Renal cortex interstitium (tissue), 11 donors: Measurements from ENCODE around the gene LCP1. TPM values are rescaled to one million over a fixed set of nuclear protein-coding genes. Genes with fewer than 3 reads are reported as not detected.

Experiments used
- DNase-seq, 11 donors: peaks; one replicate each; pipeline ENCODE4 v3.0.0-alpha.2; 2013; ENCODE audit warnings: low read depth in 9 of 11, low spot score in 4 of 11; ENCODE audit errors: extremely low read depth in 1 of 11
- polyA plus RNA-seq, 3 donors: library from polyadenylated mRNA; unstranded; fragments of 120-200 nt; gene quantifications; one replicate each; pipeline ENCODE4 v1.2.1, GENCODE V29; 2013; ENCODE audit not compliant: insufficient read length in 3 of 3

Gene LCP1
- polyA plus RNA-seq, 3 donors, result 8.7 to 11.5 (median 9.7) TPM

DNA sequence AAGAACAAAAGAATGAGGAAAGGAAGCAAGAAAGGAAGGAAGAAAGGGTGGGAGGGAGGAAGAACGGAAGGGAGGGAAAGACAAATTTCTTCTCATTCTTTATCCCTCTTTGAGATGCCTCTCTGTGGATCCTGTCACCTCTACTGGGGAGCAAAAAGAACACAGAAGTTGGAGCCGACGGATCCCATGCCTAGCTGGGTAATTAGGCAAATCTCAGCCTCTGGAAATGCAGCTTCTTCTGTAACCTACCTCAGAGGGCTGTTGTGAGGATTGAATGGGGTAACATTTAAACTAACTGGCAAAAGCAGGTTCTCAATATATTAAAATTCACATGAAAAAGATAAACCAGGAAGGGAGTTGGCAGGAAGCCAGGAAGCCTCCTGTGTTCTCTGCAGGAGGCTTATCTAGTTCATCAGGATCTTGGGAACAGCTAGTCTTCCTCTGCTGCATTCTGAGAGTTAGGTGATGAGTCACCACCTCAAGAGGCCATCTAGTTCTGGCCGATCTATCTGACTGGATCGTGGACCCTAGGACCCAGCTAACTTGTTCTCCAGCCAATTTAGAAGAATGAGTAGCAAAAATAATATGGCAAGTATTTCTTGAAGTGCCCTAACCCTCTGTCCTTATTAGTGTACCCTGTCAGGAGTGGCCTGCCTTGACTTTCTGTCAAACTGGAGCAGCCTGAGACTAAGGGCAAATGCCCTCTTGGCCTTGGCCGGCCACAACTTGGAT lies 61.9 kb downstream of the LCP1 start:
- no peak for DNase-seq

DNA sequence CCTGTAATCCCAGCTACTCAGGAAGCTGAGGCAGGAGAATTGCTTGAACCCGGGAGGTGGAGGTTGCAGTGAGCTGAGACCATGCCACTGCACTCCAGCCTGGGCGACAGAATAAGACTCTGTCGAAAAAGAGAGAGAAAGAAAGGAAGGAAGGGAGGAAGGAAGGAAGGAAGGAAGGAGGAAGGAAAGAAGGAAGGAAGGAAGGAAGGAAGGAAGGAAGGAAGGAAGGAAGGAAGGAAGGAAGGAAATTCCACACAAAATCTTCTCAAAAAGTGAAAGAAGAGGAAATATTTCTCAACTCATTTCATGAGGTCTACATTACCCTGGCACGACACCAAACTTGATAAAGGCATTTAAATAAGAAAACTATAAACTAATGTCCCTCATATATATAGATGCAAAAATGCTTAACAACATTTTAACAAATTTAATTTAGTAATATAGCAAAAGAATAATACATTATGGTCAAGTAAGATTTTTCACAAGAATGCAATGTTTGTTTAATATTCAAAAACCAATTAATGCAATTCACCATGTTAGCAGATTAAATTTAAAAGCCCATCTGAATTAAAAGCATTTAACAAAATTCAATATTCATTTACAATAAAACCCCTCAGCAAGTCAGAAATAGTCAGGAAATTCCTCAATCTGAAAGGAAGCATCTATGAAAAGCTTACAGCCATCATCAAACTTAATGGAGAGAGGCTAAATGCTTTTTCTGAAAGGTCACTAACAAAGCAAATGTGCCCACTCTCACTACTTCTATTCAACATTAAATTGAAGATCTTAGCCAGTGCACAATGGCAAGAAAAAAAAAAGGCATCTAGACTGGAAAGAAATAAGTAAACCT lies 65.1 kb downstream of the LCP1 start:
- no peak for DNase-seq

DNA sequence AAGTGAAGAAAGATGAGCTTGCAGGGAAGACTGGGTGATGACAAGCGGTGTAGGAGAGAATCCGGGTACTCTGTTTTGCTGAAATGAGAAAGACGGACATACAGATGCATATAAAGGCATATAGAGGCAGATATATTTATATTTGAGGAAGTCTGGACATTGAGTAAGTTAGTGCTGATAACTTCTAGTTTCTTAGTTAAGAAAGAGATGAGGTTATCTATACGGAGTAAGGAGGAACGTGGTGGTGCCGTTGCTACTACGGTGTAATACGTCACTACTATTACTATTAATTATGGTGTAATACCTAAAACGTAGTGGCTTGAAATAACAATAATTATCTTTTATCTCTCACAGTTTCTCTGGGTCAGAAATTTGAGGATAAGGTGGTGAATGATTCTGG lies 67.4 kb downstream of the LCP1 start:
- DNase-seq, result no peak

DNA sequence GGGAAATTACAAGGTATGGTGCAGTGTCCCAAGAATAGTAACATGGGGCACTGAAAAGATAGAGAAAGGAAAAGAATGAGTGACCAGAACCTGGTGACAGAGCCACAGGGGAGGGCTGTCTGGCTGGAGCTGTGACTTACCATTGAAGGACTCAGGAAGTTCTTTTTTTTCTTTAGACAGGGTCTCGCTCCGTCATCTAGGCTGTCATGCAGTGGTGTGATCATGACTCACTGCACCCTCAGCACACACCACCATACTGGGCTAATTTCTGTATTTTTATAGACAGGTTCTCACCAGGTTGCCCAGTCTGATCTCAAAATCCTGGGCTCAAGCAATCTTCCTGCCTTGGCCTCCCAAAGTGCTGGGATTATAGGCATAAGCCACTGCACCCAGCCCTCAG lies 68.4 kb downstream of the LCP1 start:
- DNase-seq, result no peak

DNA sequence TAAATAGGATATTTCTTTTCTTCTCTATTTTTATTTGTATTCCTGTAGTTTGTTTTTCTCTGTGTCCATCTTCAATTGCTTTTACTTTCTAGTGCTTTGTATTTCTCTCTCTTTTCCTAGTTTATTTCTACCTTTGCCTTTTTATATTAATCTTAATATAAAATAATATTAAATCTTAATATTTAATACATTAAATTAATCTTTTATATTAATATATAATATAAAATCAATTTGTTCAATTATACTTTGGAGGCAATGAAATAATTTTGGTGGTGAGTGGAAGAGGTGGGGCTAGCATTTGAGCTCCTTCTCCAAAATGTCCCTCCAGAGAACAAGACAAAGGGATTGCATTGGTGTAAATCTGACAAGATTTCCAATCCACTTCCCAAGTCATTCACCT lies 70.8 kb downstream of the LCP1 start:
- no peak for DNase-seq

DNA sequence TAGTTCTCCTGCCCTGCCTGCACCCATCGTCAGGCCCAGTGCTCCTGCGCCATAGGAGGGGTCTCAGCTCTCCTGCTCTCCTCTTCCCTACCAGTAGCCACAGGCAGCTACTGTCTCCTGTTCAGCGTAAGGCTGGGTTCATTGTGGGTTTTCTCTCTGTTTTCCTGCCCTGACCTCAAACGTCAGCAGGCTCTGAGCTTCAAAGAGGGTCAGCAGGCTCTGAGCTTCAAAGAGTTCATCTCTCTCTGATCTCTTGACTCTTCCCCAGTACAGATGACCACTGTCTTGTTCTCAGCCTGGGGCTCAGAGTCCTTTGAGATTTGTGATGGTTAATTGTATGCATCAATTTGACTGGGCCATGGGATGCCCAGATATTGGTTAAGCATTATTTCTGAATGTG lies 72.5 kb downstream of the LCP1 start:
- no peak for DNase-seq

DNA sequence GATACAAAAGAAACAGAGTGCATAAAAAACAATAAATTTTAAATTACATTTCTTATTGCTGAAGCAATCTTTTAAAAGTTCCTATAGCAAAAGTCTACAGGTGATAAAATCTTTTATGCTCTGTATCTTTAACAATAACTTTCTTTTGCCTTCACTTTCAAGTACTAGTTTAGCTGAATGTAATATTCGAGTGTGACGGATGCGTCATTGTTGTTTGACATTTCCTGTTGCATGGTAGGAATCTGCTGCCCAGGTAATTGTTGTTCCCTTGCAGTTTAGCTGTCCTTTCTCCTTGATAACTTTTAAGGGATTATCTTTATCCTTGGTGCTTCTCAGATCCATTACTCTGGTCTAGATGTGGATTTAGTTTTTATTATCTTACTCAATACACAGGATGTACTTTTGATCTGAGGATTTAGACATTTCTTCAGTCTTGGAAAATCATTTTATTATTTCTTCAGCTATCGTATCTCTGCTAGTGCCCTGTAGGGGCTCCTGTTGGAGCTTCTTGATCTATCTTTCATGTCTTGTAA lies 75.1 kb downstream of the LCP1 start:
- DNase-seq, result no peak

DNA sequence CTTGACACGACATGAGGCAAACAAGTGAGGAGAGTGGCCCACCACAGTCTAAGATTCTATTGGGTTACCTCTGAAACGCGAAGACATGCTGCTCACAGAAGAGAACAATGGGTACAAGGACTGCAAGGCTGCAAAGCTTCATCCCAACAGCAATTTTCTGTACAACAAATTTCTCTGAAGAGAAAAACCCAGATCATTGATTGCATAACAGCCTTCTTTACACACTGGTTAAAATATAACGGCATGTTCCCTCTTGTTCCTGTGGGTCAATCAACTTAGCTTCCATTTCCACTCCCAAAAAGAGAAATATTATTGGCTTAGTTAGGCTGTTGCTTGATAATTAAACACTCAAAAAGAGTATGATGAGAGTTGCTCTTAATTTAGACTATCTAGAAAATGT lies 77.1 kb downstream of the LCP1 start, which contains the start of gene CPB2:
TSS of gene CPB2 (minus strand) at position 166 of the 400 bp plus-strand sequence. CDS start at position 142, 24 bp downstream.
- no peak for DNase-seq

DNA sequence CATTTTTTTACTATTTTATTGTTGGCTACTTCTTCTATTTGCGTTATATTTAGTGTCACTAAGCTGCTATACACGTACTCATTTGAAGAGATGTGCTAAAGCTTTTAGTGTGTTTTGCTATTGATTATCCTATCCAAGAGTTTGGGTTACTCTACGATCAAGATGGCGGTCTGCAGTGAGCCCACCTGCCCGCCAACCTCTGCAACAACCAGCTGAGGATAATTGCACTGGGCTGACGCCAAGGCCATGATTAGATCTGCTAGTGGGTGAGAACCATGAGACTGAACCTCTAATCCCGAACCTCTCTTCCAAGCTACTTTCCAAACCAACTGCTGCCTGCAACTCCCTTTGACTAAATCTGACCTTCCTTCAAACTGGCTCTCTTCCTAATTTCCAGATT lies 78.9 kb downstream of the LCP1 start:
- no peak for DNase-seq

DNA sequence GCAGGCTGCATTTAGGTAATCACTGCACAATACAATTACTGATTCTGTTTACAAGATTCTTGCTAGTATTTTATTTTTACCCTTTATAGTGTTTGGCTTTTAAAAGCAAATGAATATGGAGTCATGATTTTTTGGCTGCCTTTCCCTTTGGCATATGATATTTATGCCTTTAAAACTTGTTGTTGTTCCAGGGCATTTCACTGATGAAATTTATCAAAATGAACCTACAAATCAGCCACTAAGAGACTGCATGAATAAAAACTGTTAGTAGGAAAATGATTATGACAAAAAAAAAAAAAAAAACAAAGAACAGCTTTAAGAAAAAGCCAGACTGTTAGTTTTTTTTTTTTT lies 79.7 kb downstream of the LCP1 start:
- DNase-seq, result no peak

DNA sequence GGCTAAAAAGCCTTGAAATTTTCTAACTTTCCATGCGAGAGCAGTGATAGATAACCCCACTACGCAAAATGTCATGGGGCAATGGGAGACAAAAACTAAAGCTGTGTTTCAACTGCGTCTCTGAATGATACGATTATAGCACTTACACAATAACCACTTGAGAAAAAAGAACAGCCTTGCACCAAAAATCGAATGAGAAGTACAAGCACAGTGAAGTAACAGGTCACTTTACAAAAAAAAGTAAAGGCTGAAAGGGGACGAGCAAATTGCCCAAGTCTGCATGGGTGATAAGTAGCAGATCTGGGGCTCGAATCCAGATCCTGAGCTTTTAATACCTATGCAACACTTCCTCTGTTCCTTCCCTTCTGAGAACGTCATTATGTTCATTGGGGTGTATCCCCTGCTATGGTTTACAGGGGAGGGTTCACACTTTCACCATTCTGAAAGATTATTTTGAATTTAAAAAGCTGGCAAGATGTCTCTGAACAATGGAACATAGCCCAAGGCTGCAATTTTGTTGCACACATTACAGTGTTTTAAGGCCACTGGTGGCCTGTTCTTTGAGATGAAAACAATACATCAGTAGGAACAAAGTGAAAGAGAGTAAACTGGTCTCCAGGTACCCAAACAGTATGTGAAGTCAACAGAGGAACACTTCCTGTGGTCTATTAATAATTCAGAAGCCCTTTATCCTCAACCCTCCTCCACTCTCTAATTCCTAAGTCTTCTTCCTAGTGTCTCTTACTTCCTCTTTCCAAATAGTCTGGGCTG lies 80.3 kb downstream of the LCP1 start:
- DNase-seq, result no peak

DNA sequence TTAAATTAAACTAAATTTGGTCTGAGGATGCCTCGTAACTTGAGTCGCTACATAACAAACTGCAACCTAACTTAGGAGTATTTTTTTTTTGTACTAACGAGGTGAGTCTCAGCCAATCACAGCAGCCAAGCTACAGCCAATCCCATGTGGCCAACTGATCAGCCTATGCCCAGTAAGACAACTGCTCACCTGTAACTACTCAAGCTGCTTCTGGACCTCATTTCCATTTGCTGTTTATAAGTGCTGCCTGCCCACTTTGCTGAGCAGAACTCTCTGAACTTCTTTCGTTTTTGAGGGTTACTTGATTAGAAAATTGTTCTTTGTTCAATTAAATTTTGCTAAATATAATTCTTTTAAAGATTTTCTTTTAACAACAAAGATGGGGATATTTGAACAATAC lies 81.0 kb downstream of the LCP1 start:
- DNase-seq, result no peak

DNA sequence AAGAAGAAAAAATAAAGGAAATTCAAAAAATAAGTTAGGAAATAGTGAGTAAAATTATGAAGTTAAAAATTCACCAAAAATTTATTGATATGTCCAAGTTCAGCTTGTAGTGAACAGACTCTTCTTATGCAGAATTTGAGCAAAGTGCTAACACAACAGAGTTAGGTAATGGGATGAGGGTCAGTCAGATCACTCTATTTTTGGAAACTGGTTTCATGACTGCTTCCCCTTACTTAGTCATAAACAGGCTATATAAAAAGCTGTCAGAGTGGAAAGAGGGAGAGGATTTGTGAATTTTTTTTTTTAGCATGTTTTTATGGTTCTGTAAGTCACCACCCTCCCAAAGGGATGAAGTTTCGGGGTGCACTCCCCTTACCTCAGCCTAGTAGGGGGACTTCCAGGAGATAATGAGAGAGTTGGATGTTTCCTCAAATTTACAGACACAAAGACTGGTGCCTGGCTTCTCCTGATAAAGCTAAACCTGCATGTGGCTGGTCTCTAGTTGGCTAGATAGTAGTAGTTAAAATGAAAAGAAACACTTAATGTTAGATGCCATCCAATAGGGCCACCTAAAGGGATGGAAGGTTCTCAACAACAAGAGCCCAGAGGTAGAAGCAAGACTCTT lies 81.7 kb downstream of the LCP1 start:
- DNase-seq, result no peak

DNA sequence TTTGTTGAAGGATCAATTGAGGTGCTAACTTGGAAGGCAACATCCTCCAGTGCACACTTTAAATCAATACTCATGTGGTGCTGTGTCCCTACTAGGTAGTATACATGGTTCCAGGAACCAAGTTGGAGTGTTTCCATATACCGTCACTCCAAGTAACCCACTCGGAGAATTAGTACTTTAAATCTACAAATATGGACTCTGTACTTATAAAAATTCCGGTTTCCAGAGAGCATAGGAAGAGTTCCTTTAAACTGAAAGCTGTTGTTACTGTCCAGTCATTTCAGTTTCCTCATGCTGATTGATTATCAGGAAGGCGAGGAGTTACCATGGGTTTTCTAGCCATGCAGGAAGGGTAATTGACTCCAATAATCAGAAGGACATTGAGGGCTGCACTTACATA lies 84.3 kb downstream of the LCP1 start:
- no peak for DNase-seq

DNA sequence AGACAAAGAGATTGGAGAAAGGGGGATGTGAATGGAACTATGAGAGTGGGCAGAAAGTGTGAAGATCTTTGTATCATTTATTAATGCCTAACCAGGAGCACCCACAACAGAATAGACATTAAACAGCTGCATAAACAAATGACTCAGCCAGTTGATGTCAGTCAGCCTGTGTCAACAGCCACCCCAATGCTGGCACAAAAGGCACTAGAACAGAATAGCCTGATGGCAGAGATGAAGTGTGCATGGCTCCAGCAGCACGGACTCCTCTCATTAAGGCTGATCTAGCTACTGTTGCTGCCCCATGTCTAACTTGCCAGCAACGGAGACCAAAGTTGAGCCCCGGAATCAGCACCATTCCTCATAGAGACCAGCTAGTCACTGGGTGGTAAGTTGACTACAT lies 85.0 kb downstream of the LCP1 start:
- no peak for DNase-seq

DNA sequence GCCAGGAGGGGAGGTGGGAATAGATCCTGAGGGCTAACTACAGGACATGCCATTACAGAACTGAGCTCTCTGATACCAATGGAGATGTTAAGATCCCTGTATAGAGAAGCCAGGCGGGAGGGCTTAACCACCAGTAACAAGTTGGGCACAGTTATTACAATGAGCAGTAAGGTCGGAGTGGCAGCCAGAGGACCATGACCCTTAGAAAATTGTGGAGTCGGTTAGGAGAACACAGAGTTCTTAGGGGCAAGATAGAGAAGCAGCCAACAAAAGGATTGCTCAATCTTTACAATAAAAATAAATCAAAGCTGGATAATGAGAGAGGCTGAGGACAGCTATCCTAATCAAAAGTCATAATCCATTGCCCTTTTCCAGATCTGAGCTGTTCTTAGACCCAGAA lies 87.5 kb downstream of the LCP1 start:
- DNase-seq, result no peak

DNA sequence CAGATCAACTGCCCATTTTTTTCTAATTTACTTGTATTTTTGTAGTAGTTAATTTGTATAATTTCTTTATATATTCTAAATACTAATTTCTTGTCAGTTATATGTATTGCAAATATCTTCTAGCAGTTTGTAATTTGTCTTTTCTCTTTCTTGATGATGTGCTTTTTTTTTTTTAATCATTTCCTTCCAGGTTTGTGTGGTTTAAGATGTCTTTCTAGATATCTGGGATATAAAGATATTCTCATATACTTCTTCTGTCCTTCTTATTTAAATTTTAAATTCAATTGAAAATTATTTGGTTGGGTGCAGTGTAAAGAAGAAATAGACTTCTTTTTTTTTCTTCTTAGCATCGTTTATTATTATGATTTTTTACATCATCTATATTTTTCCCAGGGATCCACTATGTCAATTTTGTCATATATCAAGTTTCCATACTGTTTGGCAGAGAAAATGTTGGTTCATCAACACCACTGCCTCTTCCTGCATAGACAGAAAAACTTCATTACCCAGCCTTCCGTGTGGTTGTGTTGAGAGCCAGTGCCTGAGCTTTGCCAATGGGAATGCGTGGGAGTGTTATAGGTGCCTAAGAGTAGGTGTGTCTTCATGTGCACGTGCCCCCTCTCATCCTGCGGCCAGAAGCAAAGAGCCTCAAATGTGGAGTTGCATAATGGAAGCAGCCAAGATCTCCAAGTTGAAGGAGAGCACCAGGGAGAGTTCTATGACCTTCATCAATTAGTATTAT lies 93.0 kb downstream of the LCP1 start:
- no peak for DNase-seq

DNA sequence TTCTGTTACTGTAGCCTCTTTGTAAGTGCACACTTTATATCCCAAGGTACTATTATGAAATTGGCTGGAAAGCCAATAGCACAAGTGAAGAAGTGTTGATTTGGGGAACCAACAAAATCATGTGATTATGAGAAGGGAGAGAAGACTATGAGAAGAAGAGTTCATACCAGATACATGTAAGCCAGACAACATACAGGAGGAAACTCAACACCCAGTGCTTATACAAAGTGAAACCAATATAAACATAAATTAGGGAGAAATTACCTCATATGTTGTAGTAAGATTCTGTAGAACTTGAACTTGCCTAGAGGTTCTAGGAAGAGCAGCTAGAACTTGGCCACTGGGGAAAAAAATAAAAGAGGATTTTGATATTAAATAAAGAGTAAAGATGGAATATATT lies 94.5 kb downstream of the LCP1 start:
- no peak for DNase-seq

DNA sequence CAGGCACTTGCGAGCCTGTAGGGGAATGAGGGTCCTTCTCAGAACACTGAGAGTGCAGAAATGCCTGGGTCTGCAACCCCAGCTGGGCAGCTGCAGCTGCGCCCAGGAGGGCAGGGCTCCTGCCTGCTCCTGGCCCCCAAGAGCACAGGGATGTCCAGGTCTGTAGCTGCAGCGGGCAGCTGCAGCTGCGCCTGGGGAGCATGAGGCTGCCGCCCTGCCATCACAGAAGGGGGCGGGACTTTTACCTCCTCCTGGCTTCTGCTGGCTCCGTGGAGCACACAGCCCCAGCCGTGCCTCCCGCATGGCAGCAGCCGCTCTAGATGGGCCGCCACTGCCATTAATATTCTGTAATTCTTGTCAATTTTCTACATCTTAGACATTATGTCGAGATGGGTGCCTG lies 95.0 kb downstream of the LCP1 start:
- DNase-seq, result no peak
